ENCODE results near the gene CLEC4M. TPM values are rescaled to one million over a fixed set of nuclear protein-coding genes. Genes with fewer than 3 reads are reported as not detected.

CLEC4M gene, protein sequence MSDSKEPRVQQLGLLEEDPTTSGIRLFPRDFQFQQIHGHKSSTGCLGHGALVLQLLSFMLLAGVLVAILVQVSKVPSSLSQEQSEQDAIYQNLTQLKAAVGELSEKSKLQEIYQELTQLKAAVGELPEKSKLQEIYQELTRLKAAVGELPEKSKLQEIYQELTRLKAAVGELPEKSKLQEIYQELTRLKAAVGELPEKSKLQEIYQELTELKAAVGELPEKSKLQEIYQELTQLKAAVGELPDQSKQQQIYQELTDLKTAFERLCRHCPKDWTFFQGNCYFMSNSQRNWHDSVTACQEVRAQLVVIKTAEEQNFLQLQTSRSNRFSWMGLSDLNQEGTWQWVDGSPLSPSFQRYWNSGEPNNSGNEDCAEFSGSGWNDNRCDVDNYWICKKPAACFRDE
- 4.8 TPM for total RNA-seq
- long read RNA-seq, partial matches to known transcripts: 0 of 11 reads
- long read RNA-seq, other reads (novel, unspliced or antisense): 9 of 11 reads

DNA sequence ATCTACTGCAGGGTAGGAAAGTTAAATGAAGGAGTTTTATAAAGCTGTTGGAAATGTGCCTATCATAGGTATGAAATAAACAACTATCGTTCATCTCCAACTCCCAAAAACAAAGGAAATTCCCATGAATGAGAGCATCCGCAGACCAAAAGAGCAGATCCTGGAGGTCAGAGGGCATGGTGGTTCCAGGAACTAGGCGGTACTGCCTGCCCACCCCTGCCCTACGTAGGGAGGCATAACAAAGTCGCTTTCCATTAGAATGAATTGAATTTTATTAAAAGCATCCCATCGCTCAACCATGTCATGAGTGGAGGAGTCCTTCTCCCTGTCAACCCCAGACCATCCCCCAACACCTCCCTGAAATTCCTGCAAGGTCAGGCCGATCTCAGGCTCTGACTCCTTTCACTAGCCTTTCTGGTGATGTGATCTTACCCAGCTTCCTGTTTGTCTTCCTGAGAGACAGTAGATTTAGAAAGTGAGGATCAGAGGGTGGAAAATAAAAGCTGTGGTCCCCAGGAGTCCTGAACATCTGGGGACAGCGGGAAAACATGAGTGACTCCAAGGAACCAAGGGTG, at the start of gene CLEC4M:
TSS of gene CLEC4M (plus strand) at position 525 of the 575 bp plus-strand sequence. CDS start at position 549, 24 bp downstream.
- no peak within 1 kb of the TSS for H3K4me3 ChIP-seq
- H3K27me3 ChIP-seq: no peaks in the 10 kb centered on the region
- TF ChIP-seq, protein P1, sequence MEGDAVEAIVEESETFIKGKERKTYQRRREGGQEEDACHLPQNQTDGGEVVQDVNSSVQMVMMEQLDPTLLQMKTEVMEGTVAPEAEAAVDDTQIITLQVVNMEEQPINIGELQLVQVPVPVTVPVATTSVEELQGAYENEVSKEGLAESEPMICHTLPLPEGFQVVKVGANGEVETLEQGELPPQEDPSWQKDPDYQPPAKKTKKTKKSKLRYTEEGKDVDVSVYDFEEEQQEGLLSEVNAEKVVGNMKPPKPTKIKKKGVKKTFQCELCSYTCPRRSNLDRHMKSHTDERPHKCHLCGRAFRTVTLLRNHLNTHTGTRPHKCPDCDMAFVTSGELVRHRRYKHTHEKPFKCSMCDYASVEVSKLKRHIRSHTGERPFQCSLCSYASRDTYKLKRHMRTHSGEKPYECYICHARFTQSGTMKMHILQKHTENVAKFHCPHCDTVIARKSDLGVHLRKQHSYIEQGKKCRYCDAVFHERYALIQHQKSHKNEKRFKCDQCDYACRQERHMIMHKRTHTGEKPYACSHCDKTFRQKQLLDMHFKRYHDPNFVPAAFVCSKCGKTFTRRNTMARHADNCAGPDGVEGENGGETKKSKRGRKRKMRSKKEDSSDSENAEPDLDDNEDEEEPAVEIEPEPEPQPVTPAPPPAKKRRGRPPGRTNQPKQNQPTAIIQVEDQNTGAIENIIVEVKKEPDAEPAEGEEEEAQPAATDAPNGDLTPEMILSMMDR (IDR thresholded peaks at IDR 0.05): no peak
- H3K4me1 ChIP-seq: no peaks in the 10 kb centered on the region
- H3K36me3 ChIP-seq: no peaks in the 10 kb centered on the region
- DNase-seq (no peak), ATAC-seq (no peak)
- H3K9me3 ChIP-seq: no peaks in the 10 kb centered on the region
- H3K27ac ChIP-seq: no peak within 1 kb of the TSS
- intact Hi-C loops (cut with DNase I): no loop called here

DNA sequence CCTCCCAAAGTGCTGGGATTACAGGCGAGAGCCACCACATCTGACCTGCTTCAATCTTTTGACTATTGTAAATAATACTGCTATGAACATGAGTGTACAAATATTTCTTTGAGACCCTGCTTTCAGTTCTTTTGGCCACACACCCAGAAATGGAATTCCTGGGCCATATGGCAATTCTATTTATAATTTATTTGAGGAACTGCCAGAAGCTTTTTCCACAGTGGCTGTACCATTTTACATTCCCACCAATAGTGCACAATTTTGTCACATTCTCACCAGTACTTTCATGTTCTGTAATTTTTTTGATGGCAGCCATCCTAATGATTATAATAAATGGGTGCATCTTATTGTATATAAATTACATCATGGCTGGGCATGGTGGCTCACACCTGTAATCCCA, 47.4 kb upstream of the CLEC4M start:
- Histone ChIP-seq H3K4me1 (no peaks in the 10 kb centered on the region), H3K4me3 (no peak overlapping the region), H3K9me3 (peaks cover 5% of the 10 kb centered on the region), H3K36me3 (no peaks in the 10 kb centered on the region), H3K27ac (no peak overlapping the region), H3K27me3 (no peaks in the 10 kb centered on the region)
- TF ChIP-seq, protein P1 (IDR thresholded peaks at IDR 0.05): no peak
- DNase-seq: no peak
- no peak for ATAC-seq
- intact Hi-C loops (cut with DNase I): no loop called here

DNA sequence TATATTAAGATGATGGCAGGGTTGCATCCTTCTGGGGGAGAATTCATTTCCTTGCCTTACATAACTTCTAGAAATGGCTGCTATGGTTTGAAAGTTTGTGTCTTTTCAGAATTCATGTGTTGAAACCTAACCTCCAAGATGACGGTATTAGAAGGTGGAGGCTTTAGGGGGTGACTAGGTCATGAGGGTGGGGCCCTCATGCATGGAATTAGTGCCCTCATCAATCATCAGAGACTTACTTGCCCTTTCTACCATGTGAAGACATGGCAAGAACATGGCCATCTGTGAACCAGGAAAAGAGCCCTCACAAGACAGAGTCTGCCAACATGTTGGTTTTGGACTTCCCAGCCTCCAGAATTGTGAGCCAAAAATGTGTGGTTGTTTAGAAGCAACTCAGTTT, 46.3 kb upstream of the CLEC4M start:
- H3K4me3 ChIP-seq: no peak overlapping the region
- peaks cover 5% of the 10 kb centered on the region for H3K9me3 ChIP-seq
- no peaks in the 10 kb centered on the region for H3K27me3 ChIP-seq
- TF ChIP-seq, protein P1 (IDR thresholded peaks at IDR 0.05): no peak
- H3K36me3 ChIP-seq: no peaks in the 10 kb centered on the region
- no peaks in the 10 kb centered on the region for H3K4me1 ChIP-seq
- ATAC-seq (no peak), DNase-seq (no peak)
- intact Hi-C loops (cut with DNase I): no loop called here
- no peak overlapping the region for H3K27ac ChIP-seq

DNA sequence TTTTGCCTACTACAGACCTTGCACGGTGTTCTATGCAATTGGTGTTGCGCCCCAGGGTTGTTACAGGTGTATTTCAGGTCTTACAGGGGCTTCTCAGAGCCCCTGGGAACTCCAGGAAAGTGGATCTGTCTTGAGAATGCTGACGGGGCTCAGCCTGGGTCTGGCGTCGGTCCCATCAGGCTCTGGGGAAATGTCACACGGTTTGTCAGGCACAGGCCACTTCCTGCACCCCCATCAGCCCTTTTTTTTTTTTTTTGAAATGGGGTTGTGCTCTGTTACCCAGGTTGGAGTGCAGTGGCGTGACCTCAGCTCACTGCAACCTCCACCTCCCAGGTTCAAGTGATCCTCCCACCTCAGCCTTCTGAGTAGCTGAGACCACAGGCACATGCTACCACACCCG, 44.4 kb upstream of the CLEC4M start:
- DNase-seq (no peak), ATAC-seq (no peak)
- H3K36me3 ChIP-seq: no peaks in the 10 kb centered on the region
- peaks cover 5% of the 10 kb centered on the region for H3K9me3 ChIP-seq
- no peak overlapping the region for H3K27ac ChIP-seq
- intact Hi-C loops (cut with DNase I): no loop called here
- no peak overlapping the region for H3K4me3 ChIP-seq
- H3K27me3 ChIP-seq: no peaks in the 10 kb centered on the region
- TF ChIP-seq, protein P1 (IDR thresholded peaks at IDR 0.05): no peak
- no peaks in the 10 kb centered on the region for H3K4me1 ChIP-seq

DNA sequence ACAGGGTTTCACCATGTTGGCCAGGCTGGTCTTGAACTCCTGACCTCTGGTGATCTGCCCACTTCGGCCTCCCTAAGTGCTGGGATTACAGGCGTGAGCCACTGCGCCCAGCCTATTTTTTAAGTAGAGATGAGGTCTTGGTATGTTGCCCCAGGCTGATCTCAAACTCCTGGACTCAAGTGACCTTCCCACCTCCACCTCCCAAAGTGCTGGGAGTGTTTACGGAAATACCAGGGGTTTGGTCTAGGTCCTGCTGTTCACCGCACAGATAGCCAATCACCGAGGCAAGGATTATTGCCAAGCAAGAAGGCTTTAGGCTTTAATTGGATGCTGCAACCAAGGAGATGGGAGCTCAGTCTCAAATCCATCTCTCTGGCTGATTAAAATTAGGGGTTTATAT, 42.7 kb upstream of the CLEC4M start:
- no peaks in the 10 kb centered on the region for H3K4me1 ChIP-seq
- TF ChIP-seq, protein P1 (IDR thresholded peaks at IDR 0.05): no peak
- H3K4me3 ChIP-seq: no peak overlapping the region
- no peak overlapping the region for H3K27ac ChIP-seq
- peaks cover 5% of the 10 kb centered on the region for H3K9me3 ChIP-seq
- intact Hi-C loops (cut with DNase I): no loop called here
- ATAC-seq (no peak), DNase-seq (no peak)
- no peaks in the 10 kb centered on the region for H3K27me3 ChIP-seq
- H3K36me3 ChIP-seq: no peaks in the 10 kb centered on the region
